DMS153 treated with DMSO at 0.1 percent for 48 hours (cell line): ENCODE measurements around the gene NSMCE1.

Experiments used
- DNase-seq: peaks from one replicate; lab custom pipeline; 2025; ENCODE audit not compliant: unreplicated experiment; lab: John Stamatoyannopoulos, UW

Gene NSMCE1

DNA sequence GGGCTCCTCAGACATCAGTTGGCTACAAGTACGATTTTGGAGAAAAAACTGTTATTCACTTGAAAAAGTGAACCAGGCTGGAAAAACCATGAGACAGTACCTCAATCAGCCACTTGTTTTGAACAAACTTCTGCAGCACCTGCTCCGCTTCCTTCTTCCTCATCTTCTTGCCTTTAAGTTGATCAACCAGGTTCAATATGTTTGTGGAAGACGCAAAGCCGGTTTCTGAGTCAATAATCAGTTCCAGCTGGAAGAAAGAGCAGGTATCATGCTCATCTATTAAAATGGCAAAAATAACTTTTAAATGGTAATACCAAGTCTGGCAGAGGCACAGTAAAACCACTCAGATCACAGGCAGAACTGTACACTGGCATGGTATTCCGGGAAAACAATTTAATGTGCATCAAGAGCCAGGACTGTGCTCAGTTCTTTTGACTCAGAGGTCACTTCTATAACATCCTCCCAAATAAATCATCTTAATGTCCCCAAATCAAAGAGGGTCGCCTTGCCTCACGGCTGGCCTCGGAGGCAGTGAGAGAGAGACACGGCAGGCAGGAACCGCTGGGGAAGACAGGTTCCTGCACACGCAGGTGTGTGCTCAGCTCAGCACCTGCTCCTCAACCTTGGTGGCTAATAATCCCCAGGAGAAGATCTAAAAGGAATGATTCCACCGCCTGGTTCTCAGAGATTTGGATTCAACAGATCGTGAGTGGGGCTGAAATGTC lies 35.5 kb downstream of the NSMCE1 start:
- no peak for DNase-seq

DNA sequence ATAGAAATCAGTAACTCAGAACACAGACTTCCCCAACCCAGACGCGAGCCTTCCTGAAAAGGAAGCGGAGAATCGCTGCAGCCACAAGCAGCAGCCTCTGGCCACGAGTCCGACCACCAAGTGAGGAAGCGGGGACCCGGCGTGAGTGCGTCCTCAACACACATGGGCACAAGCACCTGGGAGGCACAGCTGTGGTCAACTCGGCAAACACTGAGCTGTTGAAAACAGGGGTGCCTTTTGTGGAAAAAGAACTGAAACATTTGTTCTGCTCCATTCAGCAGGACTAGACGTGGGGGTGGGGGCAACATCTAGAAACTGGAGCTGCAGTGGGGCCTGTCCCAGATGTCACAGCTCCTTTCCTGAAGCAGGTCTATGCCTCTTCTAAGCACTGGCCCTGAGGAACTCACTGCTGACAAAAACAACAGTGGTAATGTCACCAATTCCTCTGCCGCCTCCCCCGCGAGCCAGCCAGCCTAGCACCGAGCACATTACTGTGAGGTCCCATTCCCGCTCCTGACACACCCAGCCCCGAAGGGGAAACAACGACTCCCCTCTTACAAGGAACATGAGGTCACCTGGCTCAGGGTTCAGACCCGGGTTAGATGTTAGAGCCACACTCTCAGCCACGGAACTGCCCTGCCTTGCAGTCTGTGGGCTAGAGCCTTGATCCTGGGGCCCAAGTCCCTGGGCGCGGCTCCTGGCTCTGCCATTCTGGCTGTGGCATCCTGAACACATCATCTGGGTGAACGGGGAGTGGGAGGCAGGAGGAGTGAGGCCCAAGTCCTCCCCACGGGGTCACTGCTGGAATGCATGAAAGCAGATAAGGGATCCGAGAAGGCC lies 36.3 kb downstream of the NSMCE1 start:
- DNase-seq = no peak

DNA sequence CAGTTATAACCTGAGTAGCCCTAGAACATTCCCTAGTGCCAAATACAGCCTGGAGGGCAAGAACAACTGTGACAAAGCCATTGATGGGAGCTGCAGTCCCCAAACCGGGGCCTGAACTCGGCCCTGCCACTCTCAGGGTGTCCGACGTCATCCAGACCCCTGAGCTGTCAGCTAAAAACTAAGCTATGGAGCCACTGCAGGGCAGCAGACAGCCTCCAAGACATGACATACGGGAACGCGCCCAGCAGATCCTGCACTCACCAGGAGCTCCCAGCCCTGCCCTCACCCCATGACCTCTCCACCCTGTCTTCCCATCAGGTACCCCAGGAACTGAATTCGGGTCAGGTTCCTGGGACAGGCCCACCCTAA lies 36.9 kb downstream of the NSMCE1 start:
- DNase-seq = no peak

DNA sequence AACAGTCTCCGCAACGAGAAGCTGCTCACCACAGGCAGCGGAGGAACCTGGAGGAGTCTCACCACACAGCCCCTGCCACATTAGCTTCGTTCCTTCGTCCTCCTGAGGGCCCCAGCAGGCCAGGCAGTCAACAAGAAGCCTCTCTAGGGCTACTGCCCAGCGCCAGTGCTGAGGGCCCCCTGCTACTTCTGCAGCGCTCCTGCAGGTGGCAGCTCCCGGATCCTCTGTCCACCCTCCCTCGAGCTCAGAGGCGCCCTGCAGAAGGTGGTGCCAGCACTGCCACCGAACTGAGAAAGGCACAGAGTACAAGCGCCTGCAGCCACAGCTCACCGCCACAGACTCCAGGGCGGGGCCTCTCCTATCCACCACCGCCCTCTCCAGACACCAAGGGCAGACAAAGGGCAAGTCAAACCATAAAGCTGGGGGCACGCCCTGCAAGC lies 38.0 kb downstream of the NSMCE1 start:
- DNase-seq = no peak

DNA sequence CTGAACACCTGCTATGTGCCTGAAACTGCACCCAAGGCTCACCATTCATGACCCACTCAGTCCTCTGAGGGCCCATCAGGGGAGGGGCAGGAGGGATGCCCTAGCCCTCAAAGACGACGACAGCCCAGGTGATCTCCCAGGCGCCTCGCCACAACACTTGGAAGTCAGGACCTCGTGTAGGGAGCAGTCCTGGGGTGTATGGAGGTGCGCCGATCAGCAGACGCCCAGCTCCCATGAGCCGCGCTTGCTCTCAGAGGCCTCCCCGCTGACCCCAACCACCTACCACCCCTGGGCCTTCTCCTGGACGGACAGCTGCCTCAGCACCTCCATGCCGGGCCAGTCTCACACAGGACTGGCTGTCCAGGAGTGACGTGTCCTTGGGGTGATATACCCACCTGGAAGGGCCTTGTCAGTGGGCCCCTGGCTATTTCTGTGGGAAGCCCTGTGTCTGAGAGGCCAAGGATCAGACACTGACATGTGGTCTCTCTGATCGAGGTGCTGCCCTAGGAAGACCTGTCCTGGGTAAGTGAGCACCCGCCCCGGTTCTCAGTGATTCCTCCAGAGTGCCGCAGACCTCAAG lies 38.6 kb downstream of the NSMCE1 start:
- no peak for DNase-seq

DNA sequence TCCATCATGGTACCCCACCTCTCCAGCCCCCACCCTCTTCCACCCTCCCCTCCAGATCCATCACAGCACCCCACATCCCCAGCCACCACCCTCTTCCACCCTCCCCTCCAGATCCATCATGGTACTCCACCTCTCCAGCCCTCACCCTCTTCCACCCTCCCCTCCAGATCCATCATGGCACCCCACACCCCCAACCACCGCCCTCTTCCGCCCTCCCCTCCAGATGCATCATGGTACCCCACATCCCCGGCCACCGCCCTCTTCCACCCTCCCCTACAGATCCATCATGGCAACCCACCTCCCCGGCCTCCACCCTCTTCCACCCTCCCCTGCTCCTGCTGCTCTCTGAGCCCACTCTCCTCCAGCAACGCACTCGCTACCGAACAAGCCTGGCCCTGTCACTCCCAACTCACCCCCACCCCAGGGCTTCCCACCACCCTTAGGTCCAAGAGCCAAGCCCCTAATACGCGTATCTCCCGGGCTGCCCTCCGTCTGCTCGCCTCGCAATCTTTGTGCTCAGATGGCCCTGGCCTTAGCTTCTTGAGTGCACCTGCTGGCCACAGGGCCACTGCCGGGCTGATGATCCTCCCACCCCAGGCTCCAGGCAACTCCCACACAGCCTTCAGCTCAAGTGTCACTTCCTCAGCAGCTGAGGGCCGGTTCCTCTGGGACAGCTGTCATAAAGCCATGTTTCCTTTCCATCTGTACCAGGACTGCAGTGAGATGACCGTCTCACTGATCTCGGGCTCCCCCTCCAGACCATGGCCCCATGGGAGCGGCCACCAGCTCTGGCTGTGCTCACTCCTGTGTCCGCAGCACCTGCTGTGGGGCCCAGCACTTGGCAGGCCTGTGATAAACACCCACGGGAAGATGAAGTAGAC lies 39.7 kb downstream of the NSMCE1 start:
- DNase-seq = no peak

DNA sequence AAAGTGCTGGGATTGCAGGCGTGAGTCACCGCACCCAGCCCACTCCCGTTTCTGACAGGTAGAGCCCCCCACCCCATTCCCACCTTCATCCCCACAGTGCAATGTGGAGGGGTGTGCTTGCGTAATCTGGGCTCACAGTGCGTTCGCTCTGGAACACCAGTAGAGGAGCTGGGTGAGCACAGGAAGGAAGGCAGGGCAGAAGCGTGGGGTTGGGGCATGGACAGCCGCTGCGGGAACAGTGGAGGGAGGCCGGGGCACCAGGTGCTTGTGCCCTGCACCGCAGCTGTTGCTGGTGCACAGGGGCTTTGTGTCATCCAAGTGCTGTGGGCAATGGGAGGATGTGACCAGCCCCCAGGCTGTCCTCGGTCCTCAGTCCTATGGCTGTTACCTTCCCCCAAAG lies 40.5 kb downstream of the NSMCE1 start:
- no peak for DNase-seq

DNA sequence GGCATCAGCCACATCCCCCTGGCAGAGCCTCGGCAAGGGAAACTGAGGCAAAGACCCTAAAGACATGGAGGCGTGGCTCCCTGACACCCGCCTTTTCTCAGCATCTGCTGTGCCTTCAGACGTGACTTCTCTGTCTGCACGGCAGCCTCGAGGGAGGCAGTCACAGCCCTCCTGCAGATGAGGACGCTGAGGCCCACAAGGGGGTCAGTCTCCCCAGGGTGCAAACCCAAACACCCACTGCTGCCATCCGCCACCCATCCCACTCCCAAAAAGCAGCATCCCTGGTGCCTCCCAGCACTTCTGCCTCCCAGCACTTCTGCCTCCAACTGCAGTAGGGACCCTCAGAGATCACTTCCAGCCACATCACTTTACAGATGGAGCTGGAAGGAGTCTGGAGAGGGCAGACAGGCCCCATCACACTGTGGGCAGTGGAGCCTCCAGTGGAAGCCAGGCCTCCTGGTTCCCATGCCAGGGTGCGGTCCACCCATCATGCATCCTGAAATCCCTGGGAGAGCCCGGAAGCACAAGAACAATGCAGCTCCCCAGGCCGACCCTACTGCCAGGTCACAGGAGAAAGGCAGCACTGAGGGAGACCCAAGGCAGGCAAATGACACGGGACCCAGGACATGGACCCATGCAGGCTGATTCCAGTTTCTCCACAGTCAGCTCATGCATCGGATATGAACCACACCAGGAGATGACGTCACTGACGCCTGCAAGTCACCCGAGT lies 41.4 kb downstream of the NSMCE1 start:
- DNase-seq = no peak

DNA sequence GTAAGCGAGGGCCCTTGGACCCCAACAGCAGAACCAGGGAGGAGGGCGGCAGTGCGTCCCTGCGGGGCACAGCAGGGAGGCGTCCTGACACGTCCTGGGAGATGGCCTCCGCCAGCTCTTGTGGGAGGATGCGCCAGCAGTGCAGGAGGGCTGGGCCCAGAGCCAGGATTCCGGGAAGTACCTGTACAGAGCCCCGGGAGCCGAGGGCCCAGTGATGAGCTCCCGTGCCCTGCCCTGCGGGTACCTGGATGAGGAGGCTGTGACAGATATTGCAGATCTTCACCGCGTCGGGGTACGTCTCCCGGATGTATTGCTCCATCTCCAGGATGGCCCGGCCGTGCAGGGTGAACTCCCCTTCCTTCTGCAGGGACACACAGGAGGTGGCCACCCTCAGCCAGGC lies 42.1 kb downstream of the NSMCE1 start:
- peak; percentile 31 for DNase-seq

DNA sequence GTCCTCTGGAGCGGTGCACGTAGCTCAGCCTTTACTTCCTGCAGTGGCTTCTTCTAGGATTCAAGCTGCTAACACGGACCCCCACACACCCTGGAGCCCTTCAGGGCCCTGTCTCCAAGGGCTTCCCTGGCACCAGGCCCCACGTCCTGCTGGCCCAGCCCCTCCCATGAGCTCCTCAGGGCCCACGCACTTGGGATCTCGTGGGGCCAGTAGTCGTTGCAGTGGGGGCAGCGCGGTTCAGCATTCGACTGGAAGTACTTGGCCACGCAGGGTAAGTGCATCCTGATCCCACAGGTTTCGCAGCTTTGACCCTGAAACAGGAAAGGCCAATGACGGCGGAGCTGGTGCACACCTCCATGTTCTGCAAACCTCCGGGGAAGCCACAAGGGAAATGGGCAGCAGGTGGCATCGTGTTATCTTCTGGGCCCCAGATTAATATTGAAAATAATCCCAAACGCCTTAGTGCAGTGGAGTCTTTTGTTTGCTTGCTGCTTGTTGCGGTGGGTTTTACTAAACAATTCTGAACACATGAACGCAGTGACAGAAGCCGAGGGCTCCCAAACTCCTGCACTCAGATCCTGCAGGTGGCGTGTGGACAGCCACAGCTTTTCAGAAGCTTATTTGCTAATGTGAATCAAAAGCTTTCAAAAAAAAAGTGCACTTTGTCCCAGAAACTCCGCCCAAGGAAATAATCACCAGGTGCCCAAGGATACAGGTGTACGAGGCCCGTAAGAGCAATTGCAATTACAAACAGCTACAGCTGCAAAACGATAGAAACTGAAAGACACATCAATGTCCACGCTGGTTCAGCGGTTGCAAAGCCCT lies 42.8 kb downstream of the NSMCE1 start:
- DNase-seq = no peak

DNA sequence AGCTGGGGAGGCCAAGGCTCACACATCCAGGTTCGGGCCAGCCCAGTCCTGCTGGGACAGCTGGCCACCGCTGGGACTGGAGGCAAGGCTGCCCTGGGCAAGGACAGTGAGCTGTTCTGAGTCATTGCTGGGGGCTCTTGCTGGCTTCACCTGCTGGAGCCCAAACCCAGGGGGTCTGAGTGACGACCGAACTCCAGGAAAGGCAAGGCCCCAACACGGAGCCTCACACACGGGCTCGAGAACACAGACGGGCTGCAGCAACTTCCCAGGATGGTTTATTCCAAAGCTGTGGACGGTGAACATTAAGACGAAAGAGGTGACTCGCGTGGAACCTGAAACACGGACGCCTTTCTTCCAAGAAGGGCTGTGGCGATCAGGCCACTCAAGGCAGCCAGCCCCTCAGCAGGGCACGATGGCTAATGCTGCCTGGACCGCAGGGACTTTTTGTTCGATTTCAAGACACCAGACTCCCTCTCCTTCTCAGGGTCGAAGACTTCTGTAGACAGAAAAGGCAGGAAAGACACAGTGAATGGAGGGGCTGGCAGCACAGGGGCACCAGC lies 43.8 kb downstream of the NSMCE1 start:
- DNase-seq = no peak

DNA sequence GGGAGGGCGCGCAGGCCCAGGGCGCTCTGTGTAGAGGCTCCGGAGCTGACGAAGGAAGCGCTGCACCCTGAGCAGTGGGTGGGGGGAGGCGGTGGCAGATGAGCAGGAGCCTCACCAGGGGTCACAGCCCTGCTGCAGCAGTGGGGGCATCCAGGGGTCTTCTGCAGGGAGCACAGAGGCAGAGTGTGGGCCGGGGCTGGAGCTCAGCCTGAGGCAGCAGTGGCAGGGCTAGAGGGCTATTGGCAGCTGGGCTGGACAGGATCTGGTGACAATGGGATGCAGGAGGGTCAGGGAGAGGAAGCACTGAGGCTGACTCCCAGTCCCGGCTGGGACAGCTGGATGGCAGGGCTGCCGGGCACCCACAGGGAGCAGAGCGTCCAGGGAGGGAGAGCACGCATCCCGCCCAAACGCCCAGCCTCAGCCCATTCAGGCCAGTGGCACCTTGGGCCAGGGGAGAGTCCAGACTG lies 44.3 kb downstream of the NSMCE1 start:
- no peak for DNase-seq

DNA sequence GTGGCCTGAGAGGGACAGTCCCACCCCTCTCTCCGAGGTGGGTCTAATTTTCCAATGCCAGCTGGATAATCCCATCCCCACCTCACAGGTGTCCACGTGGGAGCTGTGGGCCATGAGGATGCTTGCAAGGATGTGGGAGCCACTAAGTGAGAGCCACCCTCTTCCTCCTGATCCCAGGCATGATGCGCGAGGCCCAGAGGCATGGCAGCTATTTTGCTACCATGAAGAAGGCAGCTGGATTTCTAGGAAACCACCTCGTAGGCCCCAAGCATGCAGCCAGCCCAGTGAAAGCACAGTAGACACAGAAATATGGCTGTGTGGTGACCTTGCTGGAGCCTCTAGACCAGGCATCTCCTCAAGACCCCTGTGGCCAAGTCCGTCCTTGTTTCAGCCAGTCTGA lies 44.9 kb downstream of the NSMCE1 start:
- DNase-seq = no peak

DNA sequence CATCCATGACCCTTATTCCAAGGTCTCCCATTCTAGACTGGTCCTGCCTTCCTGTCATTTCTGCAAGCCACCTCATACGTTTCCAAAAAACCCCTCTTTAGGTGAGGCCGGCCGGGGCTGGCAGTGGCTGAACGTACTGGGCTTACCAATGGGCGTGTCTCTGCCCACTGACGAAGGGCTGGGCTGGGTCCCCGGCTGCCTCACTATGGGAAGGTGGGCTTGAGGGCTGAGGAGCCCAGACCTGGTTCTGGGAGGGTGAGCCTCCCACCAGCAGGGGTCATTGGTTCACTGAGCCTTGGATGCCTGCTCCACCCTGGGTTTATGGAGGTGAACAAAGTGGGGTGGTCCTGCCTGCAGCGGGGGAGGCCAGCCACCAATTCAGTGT lies 45.4 kb downstream of the NSMCE1 start:
- DNase-seq = no peak

DNA sequence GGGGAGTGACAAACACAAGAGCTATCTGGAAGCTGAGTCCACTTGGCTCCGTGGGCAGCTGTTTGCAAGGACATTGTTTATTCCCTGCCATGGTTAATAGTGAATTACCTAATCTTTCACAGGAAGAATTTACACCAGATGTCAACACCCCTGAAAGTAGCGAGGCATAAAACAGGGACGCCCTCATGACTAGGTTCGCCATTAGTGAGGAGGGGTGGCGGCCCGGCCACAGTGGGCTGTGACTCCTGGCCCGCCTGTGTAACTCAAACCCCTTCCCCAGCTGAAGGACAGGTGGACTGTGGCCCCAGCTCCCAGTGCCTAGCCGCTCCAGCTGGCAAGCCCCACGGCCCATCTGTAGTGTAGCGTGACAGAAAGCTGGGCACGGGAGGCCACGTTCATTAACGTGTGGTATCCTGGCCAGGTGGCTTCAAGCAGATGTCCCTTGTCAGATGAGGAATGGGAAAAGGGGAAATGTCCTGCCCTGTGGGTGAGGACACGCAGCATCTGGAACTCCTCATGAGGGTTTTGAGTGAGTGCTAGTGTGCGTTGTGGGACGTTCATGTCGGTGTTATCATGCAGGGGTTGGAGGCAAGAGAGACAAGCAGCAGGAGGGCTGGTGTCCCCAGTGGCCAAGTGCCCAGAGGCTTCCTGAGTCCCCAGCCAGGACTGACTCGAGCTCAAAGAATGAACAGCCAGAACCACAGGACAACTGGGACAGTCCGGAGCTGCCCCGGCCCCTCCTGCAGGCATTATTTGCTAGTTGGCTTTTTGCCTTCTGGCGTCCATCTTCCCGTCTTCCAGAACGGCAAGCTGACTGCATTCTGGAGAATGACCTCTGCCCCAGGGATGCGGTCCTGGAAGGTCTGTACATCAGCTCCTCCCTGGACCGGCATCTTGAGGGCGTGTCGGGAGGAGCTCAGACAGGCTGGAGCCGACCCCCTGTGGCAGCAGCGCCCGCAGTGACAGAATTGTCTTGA lies 46.0 kb downstream of the NSMCE1 start:
- no peak for DNase-seq

DNA sequence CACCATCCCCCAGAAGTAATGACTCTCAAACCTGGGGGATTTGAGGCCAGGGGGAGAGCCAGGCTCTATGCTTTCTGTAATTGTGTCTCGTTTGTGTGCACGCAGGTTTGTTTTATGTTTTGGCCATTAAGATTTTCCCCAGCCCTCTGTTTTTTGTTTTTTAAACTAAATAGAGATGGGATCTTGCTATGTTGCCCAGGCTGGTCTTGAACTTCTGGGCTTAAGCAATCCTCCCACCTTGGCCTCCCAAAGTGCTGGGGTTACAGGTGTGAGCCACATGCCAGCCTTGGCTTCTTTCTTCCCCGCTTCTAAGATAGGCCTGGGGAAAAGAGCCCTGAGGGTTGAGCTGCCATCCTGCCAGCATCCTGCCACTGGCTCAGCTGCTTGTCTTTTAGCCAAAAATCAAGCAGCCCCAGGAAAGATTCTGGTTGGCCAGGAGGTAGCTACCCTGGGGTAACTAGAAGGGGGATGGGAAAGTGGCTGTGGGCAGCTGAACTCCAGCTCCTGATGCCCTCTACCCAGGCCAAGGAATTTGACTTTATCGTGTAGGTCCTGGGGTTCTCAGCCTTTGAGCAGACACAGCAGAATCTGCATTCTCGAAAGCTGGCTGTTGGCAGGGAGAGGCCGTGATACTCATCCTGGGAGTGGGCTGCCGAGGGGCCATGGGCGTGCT lies 46.9 kb downstream of the NSMCE1 start:
- DNase-seq = no peak

DNA sequence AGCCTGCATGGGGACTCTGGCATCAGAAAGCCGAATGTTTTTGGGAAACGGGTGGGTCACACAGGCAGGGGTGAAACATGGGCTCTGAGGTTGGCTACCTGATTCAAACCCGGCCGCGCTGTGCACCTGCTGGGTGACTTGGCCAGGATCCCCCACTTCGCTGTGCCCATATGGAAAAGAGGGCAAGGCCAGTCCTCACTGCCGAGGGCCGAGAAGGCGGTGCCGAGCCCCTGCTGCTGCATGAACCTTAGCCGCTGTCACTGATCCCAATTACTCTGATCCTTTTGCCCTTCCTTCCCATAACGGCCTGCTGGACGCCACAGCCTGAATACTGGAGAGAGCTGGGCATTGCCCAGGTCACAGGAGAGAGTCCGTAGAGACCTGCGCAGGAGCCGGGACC lies 47.6 kb downstream of the NSMCE1 start:
- DNase-seq = no peak

DNA sequence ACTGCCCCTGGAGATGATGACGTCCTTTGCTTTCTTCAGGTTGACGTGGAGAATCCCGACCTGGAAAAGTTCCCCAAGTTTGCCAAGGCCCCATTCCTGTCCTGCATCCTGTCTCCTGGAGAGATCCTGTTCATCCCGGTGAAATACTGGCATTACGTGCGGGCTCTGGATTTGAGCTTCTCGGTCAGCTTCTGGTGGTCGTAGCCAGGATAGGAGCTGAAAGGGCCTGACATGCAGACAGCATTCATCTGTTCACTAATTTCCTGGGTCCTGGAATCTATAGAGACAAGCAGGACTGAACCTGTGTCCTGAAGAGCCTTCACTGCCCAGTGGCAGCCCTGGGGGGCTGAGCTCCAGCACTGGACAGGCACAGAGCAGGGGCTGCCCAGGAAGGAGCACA lies 48.0 kb downstream of the NSMCE1 start:
- DNase-seq = no peak
